HL-60 (cell line): Measurements from ENCODE around the gene MICAL2.

ENCODE experiments used
- CTCF ChIP-seq: IDR thresholded peaks from one replicate; pipeline ENCODE4 v1.5.1; 2011; ENCODE audit warnings: low read length, control low read depth, inconsistent platforms; ENCODE audit not compliant: insufficient read depth
- POLR2AphosphoS5 ChIP-seq: IDR thresholded peaks from 2 replicates; pipeline ENCODE4 v1.6.1; 2012; ENCODE audit warnings: low read depth
- SPI1 ChIP-seq: IDR thresholded peaks from 2 replicates; pipeline ENCODE4 v1.6.1; 2012; ENCODE audit warnings: low read depth, mild to moderate bottlenecking, borderline replicate concordance

GRCh38 chr11:12205330-12205729 lies 94.9 kb downstream of the MICAL2 start:
- TF ChIP-seq CTCF (no peak), SPI1 (no peak), POLR2AphosphoS5 (no peak)
